ENCODE measurements around the gene DYNLRB1.

DNA sequence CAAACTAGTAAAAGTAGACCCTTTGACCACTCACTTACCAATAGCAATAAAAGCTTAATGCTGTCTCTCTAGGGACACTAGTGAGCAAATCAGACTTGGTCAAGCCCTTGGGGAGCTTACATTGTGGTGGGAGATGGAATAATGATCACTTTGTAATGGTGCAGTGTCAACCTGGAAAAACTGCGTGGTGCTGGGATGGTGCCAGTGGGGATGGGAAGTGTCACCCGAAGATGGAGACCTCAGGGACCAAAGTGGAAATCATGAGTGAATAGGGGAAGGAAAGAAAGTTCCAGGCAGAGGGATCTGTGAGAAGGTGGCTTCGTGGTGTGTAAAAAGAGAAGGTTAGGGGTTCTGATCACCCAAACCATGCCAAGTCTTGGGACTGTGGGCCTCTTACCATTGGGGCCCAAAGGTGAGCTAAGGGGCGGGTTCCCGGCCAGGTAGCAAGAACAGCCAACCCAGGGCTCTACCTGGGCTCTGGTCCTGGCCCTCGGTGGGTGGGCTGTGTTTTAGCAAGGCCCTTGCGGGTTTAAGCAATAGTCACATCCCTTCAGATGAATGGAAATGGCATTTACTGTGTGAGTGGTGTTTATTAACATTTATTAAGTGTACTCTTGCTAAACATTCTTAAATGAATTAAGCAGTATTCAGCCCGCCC is 15.5 kb downstream of the DYNLRB1 start:
- TF ChIP-seq, protein P1, sequence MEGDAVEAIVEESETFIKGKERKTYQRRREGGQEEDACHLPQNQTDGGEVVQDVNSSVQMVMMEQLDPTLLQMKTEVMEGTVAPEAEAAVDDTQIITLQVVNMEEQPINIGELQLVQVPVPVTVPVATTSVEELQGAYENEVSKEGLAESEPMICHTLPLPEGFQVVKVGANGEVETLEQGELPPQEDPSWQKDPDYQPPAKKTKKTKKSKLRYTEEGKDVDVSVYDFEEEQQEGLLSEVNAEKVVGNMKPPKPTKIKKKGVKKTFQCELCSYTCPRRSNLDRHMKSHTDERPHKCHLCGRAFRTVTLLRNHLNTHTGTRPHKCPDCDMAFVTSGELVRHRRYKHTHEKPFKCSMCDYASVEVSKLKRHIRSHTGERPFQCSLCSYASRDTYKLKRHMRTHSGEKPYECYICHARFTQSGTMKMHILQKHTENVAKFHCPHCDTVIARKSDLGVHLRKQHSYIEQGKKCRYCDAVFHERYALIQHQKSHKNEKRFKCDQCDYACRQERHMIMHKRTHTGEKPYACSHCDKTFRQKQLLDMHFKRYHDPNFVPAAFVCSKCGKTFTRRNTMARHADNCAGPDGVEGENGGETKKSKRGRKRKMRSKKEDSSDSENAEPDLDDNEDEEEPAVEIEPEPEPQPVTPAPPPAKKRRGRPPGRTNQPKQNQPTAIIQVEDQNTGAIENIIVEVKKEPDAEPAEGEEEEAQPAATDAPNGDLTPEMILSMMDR (IDR thresholded peaks at IDR 0.05): no peak
- TF ChIP-seq POLR2A (IDR thresholded peaks at IDR 0.05): no peak

Measured in Peyer's patch (tissue), 4 donors.